SU-DHL-6 (cell line): Measurements from ENCODE around the gene CDC25C.

Source experiments
- H2AFZ ChIP-seq: fragments of 200-600 bp; sonication (generic); 2 replicates; pipeline ENCODE4 v1.6.1; 2014; ENCODE audit warnings: low read depth, mild to moderate bottlenecking, moderate library complexity, mixed read lengths, antibody characterized with exemption, low read length; ENCODE audit not compliant: severe bottlenecking
- H3F3A ChIP-seq: fragments of 200-600 bp; shearing (Covaris generic); 2 replicates; pipeline ENCODE4 v1.6.0; 2016; ENCODE audit warnings: antibody characterized with exemption, mild to moderate bottlenecking; ENCODE audit not compliant: insufficient read depth
- H3K27ac ChIP-seq: fragments of 200-600 bp; sonication (generic); 2 replicates; pipeline ENCODE4 v1.5.1; 2016; ENCODE audit warnings: low read depth, mild to moderate bottlenecking, low read length, moderate library complexity, mixed read lengths
- H3K27me3 ChIP-seq: fragments of 200-600 bp; sonication (generic), shearing (Covaris generic); 2 replicates; pipeline ENCODE4 v1.6.0; 2014; ENCODE audit warnings: mild to moderate bottlenecking, low read length
- H3K36me3 ChIP-seq: fragments of 200-600 bp; sonication (generic); 2 replicates; pipeline ENCODE4 v1.6.1; 2014; ENCODE audit warnings: mild to moderate bottlenecking, low read length, mixed read lengths
- H3K4me2 ChIP-seq: fragments of 300-600, 200-600 bp; shearing (Covaris generic), sonication (generic); 2 replicates; pipeline ENCODE4 v1.6.0; 2014; ENCODE audit warnings: low read length, low read depth, mild to moderate bottlenecking; ENCODE audit not compliant: poor library complexity, severe bottlenecking
- H3K4me3 ChIP-seq: fragments of 200-600 bp; sonication (generic); 2 replicates; pipeline ENCODE4 v1.5.1; 2014; ENCODE audit warnings: antibody characterized with exemption, low read length, mild to moderate bottlenecking, mixed read lengths; ENCODE audit not compliant: insufficient read depth, poor library complexity, severe bottlenecking
- H3K79me2 ChIP-seq: fragments of 200-600 bp; sonication (generic); 2 replicates; pipeline ENCODE4 v1.6.1; 2014; ENCODE audit warnings: mild to moderate bottlenecking, low read length, moderate library complexity; ENCODE audit not compliant: insufficient read depth
- H3K9ac ChIP-seq: fragments of 200-600 bp; sonication (generic); 2 replicates; pipeline ENCODE4 v1.7.0; 2014; ENCODE audit warnings: mild to moderate bottlenecking, low read length
- H3K9me2 ChIP-seq: fragments of 200-600 bp; sonication (generic); replicated peaks from 2 replicates; pipeline ENCODE4 v1.6.1; 2014; ENCODE audit warnings: low read length; ENCODE audit not compliant: insufficient read depth
- H3K9me3 ChIP-seq: fragments of 200-600 bp; sonication (generic); 2 replicates; pipeline ENCODE4 v1.6.1; 2014; ENCODE audit warnings: low read length, mixed read lengths; ENCODE audit not compliant: insufficient read depth
- H4K20me1 ChIP-seq: fragments of 200-600 bp; sonication (generic); 2 replicates; pipeline ENCODE4 v1.6.1; 2014; ENCODE audit warnings: low read depth, mild to moderate bottlenecking, antibody characterized with exemption, low read length, moderate library complexity, mixed read lengths
- CTCF ChIP-seq: fragments of 200-600 bp; sonication (generic); IDR thresholded peaks from one replicate; pipeline ENCODE4 v1.5.1; 2017; ENCODE audit warnings: antibody characterized with exemption, mild to moderate bottlenecking, low read length, moderate library complexity; ENCODE audit not compliant: insufficient read depth, poor library complexity, severe bottlenecking
- EZH2phosphoT487 ChIP-seq: fragments of 200-600 bp; sonication (generic), shearing (Covaris generic); conservative IDR thresholded peaks from 2 replicates; pipeline ENCODE4 v1.6.1; 2018; ENCODE audit warnings: mild to moderate bottlenecking, antibody characterized with exemption, low read length, moderate library complexity, mixed read lengths

CDC25C gene

GRCh38 chr5:138369261-138369660 lies 37.7 kb upstream of the CDC25C start:
- no peak overlapping the region for H3K27ac ChIP-seq
- H3K27me3 ChIP-seq = no peaks in the 10 kb centered on the region
- no peaks in the 10 kb centered on the region for H3K36me3 ChIP-seq
- H3K9ac ChIP-seq = no peak overlapping the region
- TF ChIP-seq EZH2phosphoT487 (no peak), CTCF (no peak)
- H4K20me1 ChIP-seq = peaks cover 19% of the 10 kb centered on the region
- H3K9me2 ChIP-seq = no peaks in the 10 kb centered on the region
- H2AFZ ChIP-seq = no peak overlapping the region
- no peak overlapping the region for H3K4me2 ChIP-seq
- peaks cover 88% of the 10 kb centered on the region for H3K79me2 ChIP-seq
- no peaks in the 10 kb centered on the region for H3F3A ChIP-seq
- no peaks in the 10 kb centered on the region for H3K9me3 ChIP-seq
- no peak overlapping the region for H3K4me3 ChIP-seq

DNA sequence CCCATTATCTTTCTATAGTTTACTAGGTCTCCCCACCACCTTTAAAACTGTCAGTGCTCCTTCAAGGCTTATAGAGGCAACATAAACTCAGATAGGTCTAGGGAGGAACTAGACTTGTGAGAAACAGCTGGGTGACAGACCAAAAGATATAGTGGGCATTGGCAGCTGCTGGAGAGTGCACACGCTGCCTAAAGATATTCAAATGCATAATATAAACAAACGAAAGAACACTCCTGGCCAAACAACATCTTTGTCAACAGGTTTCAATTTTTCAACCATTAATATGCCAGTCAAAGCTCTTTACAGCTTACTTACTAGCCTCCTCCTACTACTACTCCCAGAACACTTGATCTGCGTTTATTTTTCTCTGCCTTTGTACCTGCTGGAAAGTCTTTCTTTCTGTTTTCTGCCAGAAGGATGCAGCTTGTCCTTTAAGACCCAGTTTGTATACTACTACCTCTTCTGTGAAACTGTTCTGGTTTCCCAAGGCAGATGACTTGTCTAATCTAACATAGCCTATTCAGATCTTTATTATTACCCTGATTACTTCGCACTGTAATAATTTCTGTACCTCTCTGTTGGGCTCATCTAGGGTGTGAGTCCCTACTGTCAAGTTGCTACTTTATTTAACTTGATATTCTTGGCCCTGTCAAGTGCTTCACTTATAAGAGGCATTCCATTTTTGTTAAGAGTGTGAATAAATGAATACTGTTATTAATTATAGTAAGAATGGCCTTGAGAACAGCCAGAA lies 35.2 kb upstream of the CDC25C start:
- H4K20me1 ChIP-seq = peaks cover 19% of the 10 kb centered on the region

DNA sequence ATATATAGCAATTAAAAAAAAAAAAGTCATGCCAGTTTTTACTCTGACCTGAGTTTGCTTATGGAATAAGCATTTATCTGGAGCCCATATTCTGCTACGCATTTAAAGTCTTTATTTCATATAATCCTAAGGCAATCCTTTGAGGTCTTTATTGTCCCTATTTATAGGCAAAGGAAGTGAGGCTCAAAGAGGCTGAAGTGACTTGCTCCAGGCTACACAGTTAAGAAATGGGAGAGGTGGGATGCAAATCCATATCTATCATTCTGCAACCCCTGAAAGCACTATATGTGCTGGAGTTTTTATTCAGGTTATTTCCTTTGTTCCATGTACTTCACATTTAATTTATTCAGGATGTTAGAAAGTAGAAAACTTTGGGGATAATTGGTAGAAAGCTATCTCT lies 33.0 kb upstream of the CDC25C start:
- Histone ChIP-seq H3K36me3 (no peaks in the 10 kb centered on the region), H3K27ac (no peak overlapping the region), H3K9me3 (no peaks in the 10 kb centered on the region), H3K4me3 (no peak overlapping the region), H3K9me2 (no peaks in the 10 kb centered on the region), H3K79me2 (peaks cover 96% of the 10 kb centered on the region), H2AFZ (no peak overlapping the region), H3K27me3 (no peaks in the 10 kb centered on the region), H3K4me2 (no peak overlapping the region), H3K9ac (no peak overlapping the region), H3F3A (peaks cover 11% of the 10 kb centered on the region; the same call in 1 of the 2 replicates), H4K20me1 (peaks cover 18% of the 10 kb centered on the region; the same call in 1 of the 2 replicates)
- TF ChIP-seq CTCF (no peak), EZH2phosphoT487 (no peak)

More for the DNA sequence above, 35.2 kb upstream of the CDC25C start:
- H3K4me3 ChIP-seq = no peak overlapping the region
- H3K79me2 ChIP-seq = peaks cover 96% of the 10 kb centered on the region
- H2AFZ ChIP-seq = no peak overlapping the region
- H3K4me2 ChIP-seq = no peak overlapping the region
- no peaks in the 10 kb centered on the region for H3K27me3 ChIP-seq
- H3K9ac ChIP-seq = no peak overlapping the region
- H3F3A ChIP-seq = no peaks in the 10 kb centered on the region
- TF ChIP-seq CTCF (no peak), EZH2phosphoT487 (no peak)
- H3K9me2 ChIP-seq = no peaks in the 10 kb centered on the region
- no peaks in the 10 kb centered on the region for H3K9me3 ChIP-seq
- H3K36me3 ChIP-seq = no peaks in the 10 kb centered on the region
- no peak overlapping the region for H3K27ac ChIP-seq
